ENCODE data around the gene GLMN.

GLMN gene

DNA sequence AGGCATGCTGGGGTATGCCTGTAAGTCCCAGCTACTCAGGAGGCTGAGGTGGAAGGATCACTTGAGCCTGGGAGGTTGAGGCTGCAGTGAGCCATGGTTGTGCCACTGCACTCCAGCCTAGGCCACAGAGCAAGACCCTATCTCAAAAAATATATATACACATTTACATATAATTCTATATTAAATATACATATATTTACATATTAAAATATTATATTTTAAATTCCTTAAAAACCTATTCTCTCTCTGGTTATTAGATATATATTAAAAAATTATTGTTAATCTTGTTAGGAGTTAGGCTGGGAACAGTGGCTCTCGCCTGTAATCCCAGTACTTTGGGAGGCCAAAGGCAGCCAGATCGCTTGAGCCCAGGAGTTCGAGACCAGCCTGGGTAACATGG is 22.7 kb downstream of the GLMN start:
- TF ChIP-seq, protein P1, sequence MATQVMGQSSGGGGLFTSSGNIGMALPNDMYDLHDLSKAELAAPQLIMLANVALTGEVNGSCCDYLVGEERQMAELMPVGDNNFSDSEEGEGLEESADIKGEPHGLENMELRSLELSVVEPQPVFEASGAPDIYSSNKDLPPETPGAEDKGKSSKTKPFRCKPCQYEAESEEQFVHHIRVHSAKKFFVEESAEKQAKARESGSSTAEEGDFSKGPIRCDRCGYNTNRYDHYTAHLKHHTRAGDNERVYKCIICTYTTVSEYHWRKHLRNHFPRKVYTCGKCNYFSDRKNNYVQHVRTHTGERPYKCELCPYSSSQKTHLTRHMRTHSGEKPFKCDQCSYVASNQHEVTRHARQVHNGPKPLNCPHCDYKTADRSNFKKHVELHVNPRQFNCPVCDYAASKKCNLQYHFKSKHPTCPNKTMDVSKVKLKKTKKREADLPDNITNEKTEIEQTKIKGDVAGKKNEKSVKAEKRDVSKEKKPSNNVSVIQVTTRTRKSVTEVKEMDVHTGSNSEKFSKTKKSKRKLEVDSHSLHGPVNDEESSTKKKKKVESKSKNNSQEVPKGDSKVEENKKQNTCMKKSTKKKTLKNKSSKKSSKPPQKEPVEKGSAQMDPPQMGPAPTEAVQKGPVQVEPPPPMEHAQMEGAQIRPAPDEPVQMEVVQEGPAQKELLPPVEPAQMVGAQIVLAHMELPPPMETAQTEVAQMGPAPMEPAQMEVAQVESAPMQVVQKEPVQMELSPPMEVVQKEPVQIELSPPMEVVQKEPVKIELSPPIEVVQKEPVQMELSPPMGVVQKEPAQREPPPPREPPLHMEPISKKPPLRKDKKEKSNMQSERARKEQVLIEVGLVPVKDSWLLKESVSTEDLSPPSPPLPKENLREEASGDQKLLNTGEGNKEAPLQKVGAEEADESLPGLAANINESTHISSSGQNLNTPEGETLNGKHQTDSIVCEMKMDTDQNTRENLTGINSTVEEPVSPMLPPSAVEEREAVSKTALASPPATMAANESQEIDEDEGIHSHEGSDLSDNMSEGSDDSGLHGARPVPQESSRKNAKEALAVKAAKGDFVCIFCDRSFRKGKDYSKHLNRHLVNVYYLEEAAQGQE (IDR thresholded peaks at IDR 0.05; ENCODE audit: insufficient read depth in 1 of 2, low read depth in 2 of 2, low read length in 2 of 2), result no peak
- no peak for TF ChIP-seq TAF1 (IDR thresholded peaks at IDR 0.05; ENCODE audit: borderline replicate concordance, insufficient read depth, low read length)
- no peak for TF ChIP-seq POLR2AphosphoS5 (IDR thresholded peaks at IDR 0.05; ENCODE audit: low read depth, low read length)
- TF ChIP-seq SIN3A (IDR thresholded peaks at IDR 0.05; ENCODE audit: borderline replicate concordance, insufficient read depth, low read length), result no peak
- no peak for TF ChIP-seq FOXP2 (optimal IDR thresholded peaks at IDR 0.05; ENCODE audit: borderline replicate concordance, extremely low read depth, extremely low read length, insufficient read depth)

DNA sequence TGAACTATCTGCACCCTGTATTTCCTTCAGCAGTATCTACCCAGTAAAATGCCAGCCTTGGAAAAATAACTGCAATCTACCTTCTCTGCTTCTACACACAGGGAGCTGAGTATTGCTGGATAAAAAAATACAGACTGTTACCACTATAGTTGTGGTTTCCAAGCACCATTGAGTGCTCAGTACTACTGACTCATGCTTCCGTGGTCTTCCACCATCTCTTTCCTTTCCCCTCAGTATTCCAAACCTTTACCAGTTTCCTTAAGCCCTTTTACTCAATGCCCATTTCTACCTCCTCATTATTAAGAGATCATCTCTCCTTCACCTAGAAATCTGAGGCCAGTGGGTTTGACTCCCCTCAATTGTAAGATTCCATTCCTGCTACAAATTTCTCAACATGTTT is 23.8 kb downstream of the GLMN start:
- TF ChIP-seq SIN3A (IDR thresholded peaks at IDR 0.05; ENCODE audit: borderline replicate concordance, insufficient read depth, low read length) (no peak), FOXP2 (optimal IDR thresholded peaks at IDR 0.05; ENCODE audit: borderline replicate concordance, extremely low read depth, extremely low read length, insufficient read depth) (no peak), TAF1 (IDR thresholded peaks at IDR 0.05; ENCODE audit: borderline replicate concordance, insufficient read depth, low read length) (no peak), POLR2AphosphoS5 (IDR thresholded peaks at IDR 0.05; ENCODE audit: low read depth, low read length) (no peak)
- TF ChIP-seq, protein P1 (IDR thresholded peaks at IDR 0.05; ENCODE audit: insufficient read depth in 1 of 2, low read depth in 2 of 2, low read length in 2 of 2), result no peak

DNA sequence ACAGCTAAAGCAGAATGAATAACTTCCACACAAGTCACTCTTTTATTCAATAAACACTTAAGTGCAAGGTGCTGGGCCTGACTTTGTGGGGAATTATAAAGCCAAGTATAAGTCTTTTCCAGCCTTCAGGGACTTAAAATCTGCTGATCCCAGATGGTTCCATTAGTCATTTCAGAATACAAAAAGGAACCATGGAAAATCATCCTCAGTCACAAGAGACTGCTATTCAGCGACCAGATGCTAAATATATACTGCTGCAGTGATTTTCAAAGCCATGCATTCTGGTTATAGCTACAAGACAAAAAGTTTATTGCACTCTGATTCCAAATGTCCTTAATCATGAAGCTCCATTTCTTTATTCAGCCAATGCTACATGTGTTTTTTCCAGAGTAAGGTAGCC is 25.7 kb downstream of the GLMN start:
- TF ChIP-seq TAF1 (IDR thresholded peaks at IDR 0.05; ENCODE audit: borderline replicate concordance, insufficient read depth, low read length) (no peak), POLR2AphosphoS5 (IDR thresholded peaks at IDR 0.05; ENCODE audit: low read depth, low read length) (no peak), FOXP2 (optimal IDR thresholded peaks at IDR 0.05; ENCODE audit: borderline replicate concordance, extremely low read depth, extremely low read length, insufficient read depth) (no peak), SIN3A (IDR thresholded peaks at IDR 0.05; ENCODE audit: borderline replicate concordance, insufficient read depth, low read length) (no peak)
- TF ChIP-seq, protein P1 (IDR thresholded peaks at IDR 0.05; ENCODE audit: insufficient read depth in 1 of 2, low read depth in 2 of 2, low read length in 2 of 2), result no peak

DNA sequence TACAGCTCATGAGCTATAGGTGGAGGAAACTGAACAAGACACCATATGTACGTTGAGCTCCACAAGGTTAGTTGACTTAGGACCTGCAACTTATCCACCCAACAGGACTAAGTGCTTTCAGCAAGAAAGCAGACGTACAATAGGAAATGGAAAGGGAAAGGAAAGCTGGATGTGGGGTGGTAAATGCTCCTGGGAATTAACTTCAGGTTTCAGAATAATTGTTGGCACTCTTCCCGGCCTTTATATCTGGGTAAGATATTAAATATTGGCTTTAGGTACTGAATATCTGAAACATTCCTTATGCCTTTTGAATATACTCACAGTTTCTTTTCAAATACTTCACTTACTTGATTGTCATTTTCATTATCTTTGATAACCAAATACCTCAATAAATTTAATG is 36.3 kb downstream of the GLMN start:
- TF ChIP-seq, protein P1 (IDR thresholded peaks at IDR 0.05; ENCODE audit: insufficient read depth in 1 of 2, low read depth in 2 of 2, low read length in 2 of 2), result no peak
- TF ChIP-seq POLR2AphosphoS5 (IDR thresholded peaks at IDR 0.05; ENCODE audit: low read depth, low read length) (no peak), FOXP2 (optimal IDR thresholded peaks at IDR 0.05; ENCODE audit: borderline replicate concordance, extremely low read depth, extremely low read length, insufficient read depth) (no peak), TAF1 (IDR thresholded peaks at IDR 0.05; ENCODE audit: borderline replicate concordance, insufficient read depth, low read length) (no peak), SIN3A (IDR thresholded peaks at IDR 0.05; ENCODE audit: borderline replicate concordance, insufficient read depth, low read length) (no peak)

DNA sequence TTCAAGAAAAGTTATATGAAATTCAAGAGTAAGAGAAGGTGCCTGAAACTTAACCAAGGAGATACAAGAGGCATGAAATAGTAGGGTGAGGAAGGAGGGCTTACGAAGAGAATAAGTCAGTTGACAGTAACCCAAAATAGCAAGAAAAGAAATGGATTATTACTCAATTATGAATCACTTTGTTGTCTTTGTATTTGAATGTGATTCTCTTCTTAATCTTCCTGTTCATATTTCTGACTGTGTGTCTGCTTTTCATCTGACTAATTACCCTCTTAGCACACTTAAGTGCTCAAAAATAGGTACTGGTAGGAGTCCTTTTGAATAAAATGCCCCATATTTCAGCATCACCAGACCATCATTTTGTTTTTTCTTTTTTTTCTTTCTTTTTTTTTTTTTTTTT is 39.4 kb downstream of the GLMN start:
- TF ChIP-seq, protein P1 (IDR thresholded peaks at IDR 0.05; ENCODE audit: insufficient read depth in 1 of 2, low read depth in 2 of 2, low read length in 2 of 2), result no peak
- TF ChIP-seq FOXP2 (optimal IDR thresholded peaks at IDR 0.05; ENCODE audit: borderline replicate concordance, extremely low read depth, extremely low read length, insufficient read depth), result no peak
- no peak for TF ChIP-seq TAF1 (IDR thresholded peaks at IDR 0.05; ENCODE audit: borderline replicate concordance, insufficient read depth, low read length)
- TF ChIP-seq SIN3A (IDR thresholded peaks at IDR 0.05; ENCODE audit: borderline replicate concordance, insufficient read depth, low read length), result no peak
- no peak for TF ChIP-seq POLR2AphosphoS5 (IDR thresholded peaks at IDR 0.05; ENCODE audit: low read depth, low read length)
